Measurements from ENCODE around the gene TBCEL.

The TBCEL gene

GRCh38 chr11:121035169-121035755 is 11.4 kb downstream of the TBCEL start:
- no peak for TF ChIP-seq CTCF (IDR thresholded peaks at IDR 0.05; ENCODE audit: low read depth, low read length)
- H3K4me3 ChIP-seq (replicated peaks in 1 of 2; ENCODE audit: low read depth in 2 of 2, low read length in 2 of 2) = no peak overlapping the region
- no peak for DNase-seq (ENCODE audit: low read depth in 2 of 2)

GRCh38 chr11:121035780-121036179 is 11.9 kb downstream of the TBCEL start:
- TF ChIP-seq CTCF (IDR thresholded peaks at IDR 0.05; ENCODE audit: low read depth, low read length) = no peak
- no peak overlapping the region for H3K4me3 ChIP-seq (replicated peaks in 1 of 2; ENCODE audit: low read depth in 2 of 2, low read length in 2 of 2)
- peak in 1 of 2 donors; percentile 26 for DNase-seq (ENCODE audit: low read depth in 2 of 2)

- no peak for DNase-seq (ENCODE audit: low read depth in 2 of 2)
- TF ChIP-seq CTCF (IDR thresholded peaks at IDR 0.05; ENCODE audit: low read depth, low read length) = no peak
- H3K4me3 ChIP-seq (replicated peaks in 1 of 2; ENCODE audit: low read depth in 2 of 2, low read length in 2 of 2) = no peak overlapping the region
These were observed 13.1 kb downstream of the TBCEL start for GRCh38 chr11:121037016-121037415.

- no peak for TF ChIP-seq CTCF (IDR thresholded peaks at IDR 0.05; ENCODE audit: low read depth, low read length)
These were observed 14.9 kb downstream of the TBCEL start for GRCh38 chr11:121038648-121039409.

GRCh38 chr11:121039971-121040613 is 16.2 kb downstream of the TBCEL start:
- no peak overlapping the region for H3K4me3 ChIP-seq (replicated peaks in 1 of 2; ENCODE audit: low read depth in 2 of 2, low read length in 2 of 2)
- no peak for TF ChIP-seq CTCF (IDR thresholded peaks at IDR 0.05; ENCODE audit: low read depth, low read length)
- no peak for DNase-seq (ENCODE audit: low read depth in 2 of 2)

More at GRCh38 chr11:121038648-121039409, 14.9 kb downstream of the TBCEL start:
- DNase-seq (ENCODE audit: low read depth in 2 of 2) = no peak
- no peak overlapping the region for H3K4me3 ChIP-seq (replicated peaks in 1 of 2; ENCODE audit: low read depth in 2 of 2, low read length in 2 of 2)

- DNase-seq (ENCODE audit: low read depth in 2 of 2) = no peak
- no peak for TF ChIP-seq CTCF (IDR thresholded peaks at IDR 0.05; ENCODE audit: low read depth, low read length)
- H3K4me3 ChIP-seq (replicated peaks in 1 of 2; ENCODE audit: low read depth in 2 of 2, low read length in 2 of 2) = no peak overlapping the region
These were observed 16.7 kb downstream of the TBCEL start for GRCh38 chr11:121040614-121041002.

Data from cardiac fibroblast (primary cell).